Peyer's patch (tissue), 4 donors: ENCODE results near the gene FUCA2.
"Not testable (repeated sequence)": the region's sequence is repeated elsewhere in the genome, so short reads cannot be mapped to it uniquely, and the experiment has no call there.

ENCODE experiments used
- POLR2A ChIP-seq, 2 donors: fragments of 450-650 bp; IDR thresholded peaks; one replicate each; pipeline ENCODE4 v1.5.1; 2017; ENCODE audit warnings: antibody characterized with exemption in 2 of 2, mild to moderate bottlenecking in 2 of 2, moderate library complexity in 2 of 2
- TF ChIP-seq, protein P1 (sequence below), 6 experiments: fragments of 450-650 bp in 4 of 6; fragments of 200-600 bp in 2 of 6; sonication (generic) in 1 of 6; IDR thresholded peaks; one replicate each; pipeline ENCODE4 v1.5.1; 2017 to 2019; ENCODE audit warnings: antibody characterized with exemption in 6 of 6, mild to moderate bottlenecking in 3 of 6, moderate library complexity in 1 of 6

DNA sequence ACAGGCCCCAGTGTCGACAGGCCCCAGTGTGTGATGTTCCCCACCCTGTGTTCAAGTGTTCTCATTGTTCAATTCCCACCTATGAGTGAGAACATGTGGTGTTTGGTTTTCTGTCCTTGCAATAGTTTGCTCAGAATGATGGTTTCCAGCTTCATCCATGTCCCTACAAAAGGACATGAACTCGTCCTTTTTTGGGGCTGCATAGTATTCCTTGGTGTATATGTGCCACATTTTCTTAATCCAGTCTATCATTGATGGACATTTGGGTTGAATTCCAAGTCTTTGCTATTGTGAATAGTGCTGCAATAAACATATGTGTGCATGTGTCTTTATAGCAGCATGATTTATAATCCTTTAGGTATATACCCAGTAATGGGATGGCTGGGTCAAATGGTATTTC, 42.7 kb downstream of the FUCA2 start:
- TF ChIP-seq, protein P1, sequence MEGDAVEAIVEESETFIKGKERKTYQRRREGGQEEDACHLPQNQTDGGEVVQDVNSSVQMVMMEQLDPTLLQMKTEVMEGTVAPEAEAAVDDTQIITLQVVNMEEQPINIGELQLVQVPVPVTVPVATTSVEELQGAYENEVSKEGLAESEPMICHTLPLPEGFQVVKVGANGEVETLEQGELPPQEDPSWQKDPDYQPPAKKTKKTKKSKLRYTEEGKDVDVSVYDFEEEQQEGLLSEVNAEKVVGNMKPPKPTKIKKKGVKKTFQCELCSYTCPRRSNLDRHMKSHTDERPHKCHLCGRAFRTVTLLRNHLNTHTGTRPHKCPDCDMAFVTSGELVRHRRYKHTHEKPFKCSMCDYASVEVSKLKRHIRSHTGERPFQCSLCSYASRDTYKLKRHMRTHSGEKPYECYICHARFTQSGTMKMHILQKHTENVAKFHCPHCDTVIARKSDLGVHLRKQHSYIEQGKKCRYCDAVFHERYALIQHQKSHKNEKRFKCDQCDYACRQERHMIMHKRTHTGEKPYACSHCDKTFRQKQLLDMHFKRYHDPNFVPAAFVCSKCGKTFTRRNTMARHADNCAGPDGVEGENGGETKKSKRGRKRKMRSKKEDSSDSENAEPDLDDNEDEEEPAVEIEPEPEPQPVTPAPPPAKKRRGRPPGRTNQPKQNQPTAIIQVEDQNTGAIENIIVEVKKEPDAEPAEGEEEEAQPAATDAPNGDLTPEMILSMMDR (IDR thresholded peaks at IDR 0.05): not testable (repeated sequence)
- not testable (repeated sequence) for TF ChIP-seq POLR2A (IDR thresholded peaks at IDR 0.05)
